Measurements from ENCODE around the gene RNF208. TPM values are rescaled to one million over a fixed set of nuclear protein-coding genes. Genes with fewer than 3 reads are reported as not detected.

The RNF208 gene
- total RNA-seq, 3 donors from 2014 or later (not counting 1 experiment from before 2014, with no cell fraction given) = 0.82 to 1.6 (median 0.93) TPM

DNA sequence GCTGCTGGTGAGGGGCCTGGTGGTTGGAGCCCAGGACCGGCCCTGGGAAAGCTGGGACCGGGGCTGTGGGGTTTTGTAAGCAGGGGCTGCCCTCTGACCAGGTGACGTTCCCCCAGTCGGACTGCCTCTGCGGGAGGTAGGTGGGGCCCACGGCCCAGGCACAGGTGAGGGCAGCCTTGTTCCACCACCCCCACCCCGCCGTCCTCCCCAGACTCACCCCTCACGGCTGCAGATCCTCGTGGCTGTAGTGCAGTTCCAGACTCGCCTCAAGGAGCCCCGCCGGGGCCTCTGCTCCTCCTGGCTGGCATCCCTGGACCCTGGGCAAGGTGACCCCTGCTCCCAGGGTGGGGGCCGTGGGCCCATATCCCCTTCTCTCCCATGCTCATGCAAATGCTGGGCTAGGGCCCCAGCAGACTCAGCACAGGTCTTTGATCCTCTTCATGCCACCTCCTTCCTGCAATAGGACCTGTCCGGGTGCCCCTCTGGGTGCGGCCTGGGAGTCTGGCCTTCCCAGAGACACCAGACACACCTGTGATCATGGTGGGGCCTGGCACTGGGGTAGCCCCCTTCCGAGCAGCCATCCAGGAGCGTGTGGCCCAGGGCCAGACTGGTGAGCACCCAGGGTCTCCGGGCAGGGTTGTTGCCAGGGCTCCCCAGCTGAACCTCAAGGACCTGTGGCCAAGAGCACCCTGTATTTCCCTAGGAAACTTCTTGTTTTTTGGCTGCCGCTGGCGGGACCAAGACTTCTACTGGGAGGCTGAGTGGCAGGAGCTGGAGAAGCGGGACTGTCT, 6.6 kb downstream of the RNF208 start:
- DNase-seq = no peak
- H3K36me3 Mint-ChIP-seq = no peaks in the 10 kb centered on the region
- 96% methylated on average over 22 of the region's 22 CpGs for WGBS (ENCODE audit: insufficient coverage)

DNA sequence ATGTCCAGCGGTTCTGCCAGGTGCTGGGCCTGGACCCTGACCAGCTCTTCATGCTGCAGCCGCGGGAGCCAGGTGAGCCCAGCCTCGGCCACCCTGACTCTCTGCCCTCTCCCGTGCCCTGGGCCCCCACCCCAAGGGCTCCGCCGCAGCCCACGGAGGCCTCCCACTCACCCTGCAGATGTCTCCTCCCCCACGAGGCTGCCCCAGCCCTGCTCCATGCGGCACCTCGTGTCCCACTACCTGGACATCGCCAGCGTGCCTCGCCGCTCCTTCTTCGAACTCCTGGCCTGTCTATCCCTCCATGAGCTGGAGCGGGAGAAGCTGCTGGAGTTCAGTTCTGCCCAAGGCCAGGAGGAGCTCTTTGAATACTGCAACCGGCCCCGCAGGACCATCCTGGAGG, 7.4 kb downstream of the RNF208 start:
- WGBS (ENCODE audit: insufficient coverage) = 96% methylated on average over 19 of the region's 19 CpGs
- ATAC-seq = no peak

More for the DNA sequence above, 6.6 kb downstream of the RNF208 start:
- TF ChIP-seq, protein P1, sequence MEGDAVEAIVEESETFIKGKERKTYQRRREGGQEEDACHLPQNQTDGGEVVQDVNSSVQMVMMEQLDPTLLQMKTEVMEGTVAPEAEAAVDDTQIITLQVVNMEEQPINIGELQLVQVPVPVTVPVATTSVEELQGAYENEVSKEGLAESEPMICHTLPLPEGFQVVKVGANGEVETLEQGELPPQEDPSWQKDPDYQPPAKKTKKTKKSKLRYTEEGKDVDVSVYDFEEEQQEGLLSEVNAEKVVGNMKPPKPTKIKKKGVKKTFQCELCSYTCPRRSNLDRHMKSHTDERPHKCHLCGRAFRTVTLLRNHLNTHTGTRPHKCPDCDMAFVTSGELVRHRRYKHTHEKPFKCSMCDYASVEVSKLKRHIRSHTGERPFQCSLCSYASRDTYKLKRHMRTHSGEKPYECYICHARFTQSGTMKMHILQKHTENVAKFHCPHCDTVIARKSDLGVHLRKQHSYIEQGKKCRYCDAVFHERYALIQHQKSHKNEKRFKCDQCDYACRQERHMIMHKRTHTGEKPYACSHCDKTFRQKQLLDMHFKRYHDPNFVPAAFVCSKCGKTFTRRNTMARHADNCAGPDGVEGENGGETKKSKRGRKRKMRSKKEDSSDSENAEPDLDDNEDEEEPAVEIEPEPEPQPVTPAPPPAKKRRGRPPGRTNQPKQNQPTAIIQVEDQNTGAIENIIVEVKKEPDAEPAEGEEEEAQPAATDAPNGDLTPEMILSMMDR (IDR thresholded peaks at IDR 0.05) = no peak
- no peak overlapping the region for H3K27ac Mint-ChIP-seq
- Histone ChIP-seq H3K36me3 (ENCODE audit: control insufficient read depth, insufficient read depth, low read length) (no peaks in the 10 kb centered on the region), H3K9me3 (ENCODE audit: control insufficient read depth, insufficient read depth, low read length) (no peaks in the 10 kb centered on the region), H3K27me3 (ENCODE audit: control insufficient read depth, insufficient read depth, low read length) (no peaks in the 10 kb centered on the region), H3K27ac (ENCODE audit: low read length) (no peak overlapping the region), H3K4me1 (ENCODE audit: control insufficient read depth, insufficient read depth, low read length) (no peaks in the 10 kb centered on the region), H3K4me3 (ENCODE audit: low read length) (no peak overlapping the region)
- H3K4me3 Mint-ChIP-seq = no peak overlapping the region
- ATAC-seq = no peak
- no peaks in the 10 kb centered on the region for H3K27me3 Mint-ChIP-seq (ENCODE audit: low read depth in 2 of 2)
- intact Hi-C loops (cut with micrococcal nuclease) = no loop called here
- H3K9me3 Mint-ChIP-seq = no peaks in the 10 kb centered on the region
- peaks cover 3 to 6% of the 10 kb centered on the region in 2 donors for H3K4me1 Mint-ChIP-seq

DNA sequence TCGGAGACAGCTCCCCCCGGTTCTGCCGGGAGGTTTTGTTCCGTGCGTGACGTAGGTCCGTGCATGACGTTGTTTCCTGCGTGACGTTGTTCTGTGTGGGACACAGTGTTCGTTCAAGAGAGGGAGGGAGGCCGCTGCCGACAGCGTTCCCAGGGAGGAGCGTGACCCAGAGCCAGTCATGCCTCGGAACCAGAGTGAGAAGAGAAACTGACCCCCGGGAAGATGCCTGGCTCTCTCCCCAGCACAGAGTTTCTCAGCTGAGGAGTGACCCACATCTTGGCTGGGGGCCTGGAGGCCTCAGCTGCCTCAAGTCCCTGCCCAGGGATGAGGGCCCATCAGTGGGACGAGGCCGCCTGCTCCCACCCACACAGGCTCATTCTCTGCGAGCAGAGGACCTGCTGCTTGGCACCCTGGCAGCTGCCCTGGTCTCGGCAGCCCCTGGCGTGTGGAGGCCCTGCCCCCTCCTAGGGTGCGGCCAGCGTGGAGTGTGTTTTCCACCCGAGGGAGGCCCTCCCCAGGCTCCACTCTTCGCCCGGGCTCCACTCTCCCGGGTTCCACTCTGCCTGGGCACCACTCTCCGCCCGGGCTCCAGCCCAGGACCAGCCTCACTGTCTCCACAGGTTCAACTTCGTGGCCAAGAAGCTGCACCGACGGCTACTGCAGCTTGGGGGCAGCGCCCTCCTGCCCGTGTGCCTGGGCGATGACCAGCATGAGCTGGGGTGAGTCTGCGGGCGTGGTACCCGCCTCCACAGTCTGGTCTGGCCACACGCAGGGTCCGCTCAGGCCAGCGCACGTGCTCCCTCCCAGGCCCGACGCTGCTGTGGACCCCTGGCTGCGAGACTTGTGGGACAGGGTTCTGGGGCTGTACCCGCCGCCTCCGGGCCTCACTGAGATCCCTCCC, 8.6 kb downstream of the RNF208 start:
- H3K27ac Mint-ChIP-seq = no peak overlapping the region
- peaks cover 3 to 6% of the 10 kb centered on the region in 2 donors for H3K4me1 Mint-ChIP-seq
- H3K4me3 Mint-ChIP-seq = no peak overlapping the region
- no peak overlapping the region for H3K27ac ChIP-seq (ENCODE audit: low read length)
- intact Hi-C loops (cut with micrococcal nuclease) = no loop called here
- no peaks in the 10 kb centered on the region for H3K27me3 Mint-ChIP-seq (ENCODE audit: low read depth in 2 of 2)
- no peak for DNase-seq
- H3K9me3 ChIP-seq (ENCODE audit: control insufficient read depth, insufficient read depth, low read length) = no peaks in the 10 kb centered on the region
- no peak overlapping the region for H3K4me3 ChIP-seq (ENCODE audit: low read length)
- no peaks in the 10 kb centered on the region for H3K36me3 ChIP-seq (ENCODE audit: control insufficient read depth, insufficient read depth, low read length)
- H3K27me3 ChIP-seq (ENCODE audit: control insufficient read depth, insufficient read depth, low read length) = no peaks in the 10 kb centered on the region
- H3K36me3 Mint-ChIP-seq = no peaks in the 10 kb centered on the region
- H3K9me3 Mint-ChIP-seq = no peaks in the 10 kb centered on the region
- TF ChIP-seq, protein P1 (IDR thresholded peaks at IDR 0.05) = no peak
- no peaks in the 10 kb centered on the region for H3K4me1 ChIP-seq (ENCODE audit: control insufficient read depth, insufficient read depth, low read length)
- ATAC-seq = no peak
- WGBS (ENCODE audit: insufficient coverage) = 95% methylated on average over 49 of the region's 49 CpGs

More for the DNA sequence above, 7.4 kb downstream of the RNF208 start:
- Mint-ChIP-seq H3K4me1 (peaks cover 3 to 6% of the 10 kb centered on the region in 2 donors), H3K4me3 (no peak overlapping the region), H3K36me3 (no peaks in the 10 kb centered on the region), H3K9me3 (no peaks in the 10 kb centered on the region), H3K27me3 (ENCODE audit: low read depth in 2 of 2) (no peaks in the 10 kb centered on the region), H3K27ac (no peak overlapping the region)
- H3K27me3 ChIP-seq (ENCODE audit: control insufficient read depth, insufficient read depth, low read length) = no peaks in the 10 kb centered on the region
- no peak for DNase-seq
- TF ChIP-seq, protein P1 (IDR thresholded peaks at IDR 0.05) = no peak
- no peaks in the 10 kb centered on the region for H3K4me1 ChIP-seq (ENCODE audit: control insufficient read depth, insufficient read depth, low read length)
- no peak overlapping the region for H3K4me3 ChIP-seq (ENCODE audit: low read length)
- H3K36me3 ChIP-seq (ENCODE audit: control insufficient read depth, insufficient read depth, low read length) = no peaks in the 10 kb centered on the region
- no peak overlapping the region for H3K27ac ChIP-seq (ENCODE audit: low read length)
- intact Hi-C loops (cut with micrococcal nuclease) = no loop called here
- no peaks in the 10 kb centered on the region for H3K9me3 ChIP-seq (ENCODE audit: control insufficient read depth, insufficient read depth, low read length)
